Measurements from ENCODE around the gene ADCY5.
"Not testable (repeated sequence)": the region's sequence is repeated elsewhere in the genome, so short reads cannot be mapped to it uniquely, and the experiment has no call there.

Gene ADCY5

DNA sequence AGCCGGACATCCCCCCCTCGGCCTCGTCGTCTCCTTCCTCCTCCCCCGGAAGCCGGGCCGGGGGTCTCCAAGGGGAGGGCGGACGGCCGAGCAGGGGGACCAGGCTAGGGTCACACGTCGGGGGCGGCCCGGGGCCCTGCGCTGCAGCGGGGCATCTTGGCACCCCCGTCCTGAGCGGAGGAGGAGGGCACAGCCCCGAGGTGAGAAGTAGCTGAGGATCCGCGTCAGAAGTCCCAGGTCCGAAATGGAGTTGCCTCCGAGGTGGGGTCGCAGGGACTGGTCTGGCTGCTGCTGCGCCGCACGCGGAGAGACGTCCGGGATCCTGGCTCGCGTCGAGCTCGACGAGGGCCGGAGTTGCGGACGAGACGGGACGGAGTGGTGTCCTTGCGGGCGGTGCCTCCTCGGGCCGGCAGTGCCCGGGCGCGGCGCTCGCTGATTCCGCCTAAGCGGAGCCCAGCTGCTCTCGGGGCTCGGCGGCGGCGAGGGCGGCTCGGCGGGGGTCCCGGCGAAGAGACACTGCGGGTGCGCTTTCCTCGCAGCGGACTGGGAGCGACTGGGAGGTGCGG lies at the start of gene ADCY5:
TSS of gene ADCY5 (minus strand) at position 555 of the 566 bp plus-strand sequence. CDS start at position 10, 545 bp downstream.
- peak; percentile 66 for DNase-seq (ENCODE audit: low spot score)

- no peak for DNase-seq (ENCODE audit: low spot score)
Observed at GRCh38 chr3:123493912-123494311, 45.0 kb upstream of the ADCY5 start.

DNA sequence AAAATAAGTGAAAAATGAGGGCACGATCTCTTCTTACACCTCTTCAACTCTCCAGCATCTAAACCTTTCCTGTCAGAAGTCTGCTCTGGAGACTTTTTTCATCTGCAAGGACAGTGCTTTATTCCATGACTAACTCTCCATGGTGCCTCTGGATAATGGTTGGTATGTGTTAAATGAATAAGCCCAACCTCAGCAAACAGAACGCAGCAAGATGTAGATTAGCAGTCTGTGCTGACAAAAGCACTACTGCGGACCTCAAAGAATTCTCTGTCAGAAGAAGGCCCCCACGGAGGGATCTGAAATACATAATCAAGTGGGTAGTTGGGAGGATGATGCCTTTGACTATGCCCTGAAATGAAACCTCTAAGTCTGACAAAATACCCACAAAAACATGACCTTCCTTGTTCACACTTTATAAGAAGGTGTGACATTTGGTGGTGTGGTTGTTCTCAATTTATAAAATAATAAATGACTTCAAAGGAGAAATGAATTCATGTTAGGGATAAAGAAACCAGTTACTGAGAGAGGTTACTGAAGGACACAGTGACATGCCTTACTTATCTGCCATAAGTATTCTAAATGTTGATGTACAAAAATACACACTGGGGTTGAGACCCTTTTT lies 43.2 kb upstream of the ADCY5 start:
- no peak for DNase-seq (ENCODE audit: low spot score)

GRCh38 chr3:123489400-123490004 lies 40.6 kb upstream of the ADCY5 start:
- DNase-seq (ENCODE audit: low spot score): peak; percentile 52

DNA sequence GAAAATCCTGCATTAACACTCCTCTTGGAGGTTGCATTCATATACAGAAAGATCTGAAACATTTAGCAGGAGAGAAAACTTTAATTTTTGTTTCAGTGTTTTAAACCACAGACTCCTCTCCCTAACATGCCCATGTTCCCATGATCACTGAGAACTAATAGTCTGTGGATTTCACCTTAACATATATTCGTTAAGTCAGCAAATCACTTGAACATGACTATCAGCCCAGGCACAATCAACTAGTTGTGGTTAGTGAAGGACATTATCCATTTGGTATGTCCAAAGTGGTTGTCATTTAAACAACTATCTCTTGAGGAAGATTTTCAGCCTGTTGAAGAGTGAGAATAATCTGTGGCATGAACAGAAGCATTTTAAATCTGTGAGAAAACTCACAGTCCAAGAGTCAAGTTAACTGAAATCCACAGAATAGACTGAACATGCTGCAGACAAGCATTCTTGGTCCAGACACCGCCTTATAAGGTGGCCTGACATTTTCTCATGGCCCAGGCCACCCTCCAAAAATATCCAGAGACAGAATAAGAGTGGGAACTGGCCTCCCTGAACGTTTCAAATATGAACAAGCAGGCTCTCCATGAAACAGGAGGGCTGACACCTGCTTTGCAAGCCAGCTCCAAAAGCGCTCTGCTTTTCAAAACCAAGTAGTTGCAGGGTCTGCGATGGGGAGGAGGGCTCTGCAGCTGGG lies 39.9 kb upstream of the ADCY5 start:
- no peak for DNase-seq (ENCODE audit: low spot score)

DNA sequence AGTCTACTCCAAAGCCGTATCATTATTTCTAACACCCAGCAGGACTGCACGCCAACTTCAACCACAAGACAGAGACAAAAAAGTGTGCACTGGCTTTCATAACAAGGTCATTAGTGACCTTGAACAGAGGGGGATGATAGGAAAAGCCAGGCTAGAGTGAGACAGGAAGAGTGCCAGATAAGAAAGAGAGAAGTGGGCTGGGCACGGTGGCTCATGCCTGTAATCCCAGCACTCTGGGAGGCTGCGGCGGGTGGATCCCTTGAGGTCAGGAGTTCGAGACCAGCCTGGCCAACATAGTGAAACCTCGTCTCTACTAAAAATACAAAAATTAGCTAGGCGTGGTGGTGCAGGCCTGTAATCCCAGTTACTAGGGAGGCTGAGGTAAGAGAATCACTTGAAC lies 38.2 kb upstream of the ADCY5 start:
- not testable (repeated sequence) for DNase-seq (ENCODE audit: low spot score)

- DNase-seq (ENCODE audit: low spot score): no peak
Observed at GRCh38 chr3:123486460-123486859, 37.6 kb upstream of the ADCY5 start.

- DNase-seq (ENCODE audit: low spot score): no peak
Observed at GRCh38 chr3:123485551-123485950, 36.7 kb upstream of the ADCY5 start.

DNA sequence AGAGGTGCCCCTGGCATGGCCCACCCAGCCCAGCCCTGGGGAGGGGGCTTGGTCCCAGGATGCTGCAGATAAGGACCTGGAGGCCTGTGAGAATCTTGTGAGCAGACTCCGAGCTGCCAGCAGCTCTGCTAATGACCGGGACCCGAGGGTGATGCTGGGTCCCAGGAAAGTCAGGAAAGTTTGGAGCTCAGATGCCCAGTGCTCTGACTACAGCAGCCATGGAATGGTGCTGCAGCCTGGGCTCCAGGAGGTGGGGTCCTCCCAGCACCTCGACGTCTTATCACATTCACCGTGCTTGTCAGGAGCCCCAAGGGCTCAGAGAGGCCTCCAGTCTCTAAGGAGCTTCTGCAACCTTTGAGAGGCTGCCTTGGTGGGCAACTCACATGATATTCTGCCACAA lies 34.3 kb upstream of the ADCY5 start:
- DNase-seq (ENCODE audit: low spot score): no peak

DNA sequence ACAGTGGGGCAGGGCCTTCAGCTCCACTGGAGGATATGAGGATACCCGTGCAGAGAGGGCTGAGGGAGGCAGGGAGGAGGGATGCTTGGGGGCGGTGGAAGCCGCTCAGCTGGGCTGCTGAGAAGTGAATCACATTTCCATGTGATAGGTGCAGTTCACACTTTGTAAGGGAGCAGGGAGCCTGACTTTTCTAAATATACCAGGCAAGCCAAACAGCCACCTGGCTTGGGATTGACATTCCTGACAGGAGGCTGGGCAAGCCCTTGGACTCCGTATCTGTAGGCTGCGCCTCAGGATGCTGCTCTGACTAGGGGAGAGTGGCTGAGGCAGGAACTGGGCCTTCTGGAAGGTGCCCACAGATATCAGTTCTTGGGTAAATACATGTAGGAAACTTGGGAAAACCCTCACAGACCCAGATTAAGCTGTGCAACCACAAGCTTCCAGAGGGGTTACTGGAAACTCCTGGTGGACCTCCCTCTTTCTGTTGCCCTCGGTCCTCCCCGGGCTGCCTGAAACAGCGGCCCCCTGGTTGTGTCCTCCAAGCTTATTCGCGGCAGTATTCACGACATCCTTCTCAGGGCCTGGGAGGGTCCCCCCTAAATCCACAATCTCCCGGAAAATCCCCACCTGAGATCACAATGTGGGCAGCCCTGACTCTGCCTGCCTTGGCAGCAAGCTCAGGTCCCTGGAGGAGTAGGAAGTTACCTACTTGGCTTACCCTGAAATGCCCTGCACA lies 33.0 kb upstream of the ADCY5 start:
- no peak for DNase-seq (ENCODE audit: low spot score)

DNA sequence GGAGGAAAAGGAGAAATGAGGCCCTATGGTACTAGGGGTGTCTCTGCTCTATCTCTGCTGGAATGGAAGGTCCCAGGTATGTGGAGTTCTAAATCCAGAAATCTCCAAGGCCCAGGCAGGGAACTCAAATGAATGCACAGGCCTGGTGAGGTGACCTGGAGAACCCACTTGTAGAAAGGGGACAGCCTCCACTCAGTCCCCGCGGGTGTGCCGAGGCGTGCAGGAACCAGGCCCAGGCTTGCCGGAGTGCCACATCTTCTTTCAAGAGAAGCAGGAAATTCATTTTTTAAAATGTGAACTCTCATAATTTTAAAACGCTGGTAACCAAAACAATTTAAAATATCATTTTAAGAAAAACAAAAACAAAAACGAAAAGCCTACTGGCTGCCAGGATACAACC lies 32.2 kb upstream of the ADCY5 start:
- DNase-seq (ENCODE audit: low spot score): no peak

GRCh38 chr3:123480428-123480827 lies 31.5 kb upstream of the ADCY5 start:
- DNase-seq (ENCODE audit: low spot score): no peak

DNA sequence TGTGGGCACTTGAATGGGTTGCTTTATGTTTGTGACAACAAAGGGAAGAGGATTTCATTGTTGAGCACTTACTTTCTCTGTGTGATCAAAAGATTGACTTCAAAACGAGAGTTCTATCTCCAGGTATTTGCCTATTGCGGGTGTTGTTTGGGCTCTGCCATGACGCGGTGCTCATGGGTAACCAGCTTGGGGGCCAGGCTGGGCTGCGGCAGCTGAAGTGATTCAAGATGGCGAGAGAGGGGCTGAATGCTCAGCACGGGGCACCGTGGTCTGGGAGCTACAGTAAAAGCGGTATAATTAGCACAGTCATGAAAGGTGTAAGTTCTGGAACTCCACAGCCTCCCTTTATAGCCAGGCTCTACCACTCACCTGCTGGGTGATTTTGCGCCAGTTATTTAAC lies 31.0 kb upstream of the ADCY5 start:
- no peak for DNase-seq (ENCODE audit: low spot score)

DNA sequence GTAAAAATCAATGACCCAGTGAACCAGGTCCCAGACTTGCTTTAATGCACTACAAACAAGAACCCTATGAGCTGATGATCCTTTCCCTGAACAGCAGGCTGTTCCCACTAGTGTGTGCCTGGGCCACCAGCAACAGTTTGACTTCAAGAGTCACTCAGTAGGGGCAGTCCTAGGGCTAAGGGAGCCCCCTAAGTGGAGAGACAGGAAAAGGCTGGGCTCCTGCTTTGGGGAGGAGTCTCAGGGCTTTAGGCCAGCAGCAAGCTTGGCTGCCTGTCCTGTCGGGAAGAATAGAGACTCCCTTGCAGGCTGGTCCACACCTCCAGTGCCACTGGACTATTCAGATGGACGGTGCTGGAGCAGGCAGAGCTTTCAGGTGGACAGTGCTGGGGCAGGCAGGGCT lies 29.4 kb upstream of the ADCY5 start:
- DNase-seq (ENCODE audit: low spot score): no peak

DNA sequence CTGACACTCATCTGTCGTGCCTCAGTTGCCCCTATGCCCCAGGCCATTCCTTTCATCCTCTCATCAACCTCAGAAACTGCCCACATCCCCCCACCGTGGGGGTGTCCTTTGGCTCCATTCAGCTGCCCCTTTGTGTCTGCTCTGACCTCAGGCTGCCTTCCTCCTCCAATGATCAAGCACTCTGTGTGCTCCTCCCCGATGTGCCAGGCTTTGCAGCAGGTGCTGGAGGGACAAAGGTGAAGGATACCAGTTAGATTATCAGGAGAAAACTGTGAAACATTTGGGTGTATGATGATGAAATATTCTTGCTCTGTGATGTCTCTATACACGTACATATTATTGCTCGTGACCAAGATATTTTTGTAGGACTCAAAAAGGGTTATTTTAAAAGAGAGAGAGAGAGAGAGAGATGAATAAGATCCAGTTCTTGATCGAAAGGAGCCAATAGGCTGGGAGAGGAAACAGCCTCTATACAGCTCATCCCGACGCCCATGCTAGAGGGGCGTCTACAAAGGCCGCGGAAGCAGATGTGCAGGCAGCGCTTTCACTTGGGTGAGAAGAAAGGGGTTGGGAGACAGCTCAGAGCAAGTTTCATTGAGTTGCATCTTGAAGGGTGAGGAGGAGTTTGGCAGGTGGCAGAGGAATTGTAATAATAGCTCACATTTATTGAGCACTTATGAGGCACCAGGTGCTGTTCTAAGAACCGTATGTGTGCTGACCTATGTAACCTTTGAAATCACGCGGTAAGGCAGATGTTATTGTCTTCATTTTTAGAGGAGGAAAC lies 28.3 kb upstream of the ADCY5 start:
- no peak for DNase-seq (ENCODE audit: low spot score)

DNA sequence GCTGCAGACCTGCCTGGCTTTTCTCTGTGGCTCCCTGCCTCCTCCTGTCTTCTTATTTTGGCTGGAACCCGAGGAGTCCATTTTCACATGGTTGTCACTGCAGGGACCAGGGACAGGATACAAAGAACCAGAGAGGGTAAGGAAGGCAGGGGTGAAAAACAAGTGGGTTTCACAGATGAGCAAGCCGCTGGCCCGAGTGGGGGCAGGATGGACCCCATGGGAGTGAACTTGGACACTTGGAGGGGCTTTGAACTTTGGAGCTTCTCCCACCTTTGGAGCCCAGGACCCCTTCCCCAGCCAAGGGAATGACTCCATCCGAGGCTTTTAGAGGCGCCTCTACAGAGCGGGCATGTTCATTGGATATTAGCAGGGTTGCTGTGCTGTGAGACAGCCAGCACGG lies 26.9 kb upstream of the ADCY5 start:
- no peak for DNase-seq (ENCODE audit: low spot score)

DNA sequence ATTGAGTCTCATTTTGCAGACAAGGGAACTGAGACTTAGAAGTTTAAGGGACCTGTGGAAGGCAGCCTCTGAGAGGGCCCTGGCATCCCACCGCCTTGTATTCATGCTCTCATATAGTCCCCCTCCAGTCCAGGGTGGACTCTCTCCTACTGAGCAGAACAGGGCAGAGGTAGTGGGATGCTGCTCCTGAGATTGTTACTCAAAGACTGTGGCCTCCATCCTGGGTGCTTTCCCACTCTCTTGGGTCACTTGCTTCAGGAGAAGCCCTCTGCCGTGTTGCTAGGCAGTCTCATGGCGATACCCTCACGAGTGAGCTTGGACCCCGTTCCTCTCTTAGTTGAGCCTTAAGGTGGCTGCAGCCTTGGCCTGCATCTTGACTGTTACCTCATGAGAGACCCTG lies 22.2 kb upstream of the ADCY5 start:
- no peak for DNase-seq (ENCODE audit: low spot score)

GRCh38 chr3:123469323-123469995 lies 20.6 kb upstream of the ADCY5 start:
- DNase-seq (ENCODE audit: low spot score): no peak

DNA sequence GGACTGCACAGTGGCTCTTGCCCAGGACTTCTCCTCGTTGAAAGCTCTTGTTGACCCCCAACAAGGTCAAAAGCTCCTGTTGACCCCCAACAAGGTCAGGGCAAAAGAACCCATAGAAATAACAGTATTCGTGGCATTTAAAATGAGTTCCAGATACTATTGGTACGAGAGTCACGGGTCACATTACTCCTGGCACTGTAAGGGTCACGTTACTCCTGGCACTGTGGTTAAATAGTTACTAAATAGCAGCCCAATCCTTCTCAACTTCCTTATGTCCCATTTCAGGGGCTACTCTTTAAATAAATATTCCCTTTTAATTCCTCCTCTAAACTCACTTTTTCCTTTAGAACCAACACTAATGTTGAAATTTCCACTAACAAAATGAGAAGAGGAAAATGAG lies 18.2 kb upstream of the ADCY5 start:
- DNase-seq (ENCODE audit: low spot score): no peak

GRCh38 chr3:123464211-123464610 lies 15.3 kb upstream of the ADCY5 start:
- no peak for DNase-seq (ENCODE audit: low spot score)

- no peak for DNase-seq (ENCODE audit: low spot score)
Observed at GRCh38 chr3:123459862-123460261, 11.0 kb upstream of the ADCY5 start.
